Stimulated activated memory B cell treated with anti-CD40 and anti-IgM and Interleukin-4, amounts not matched to agents 10 μg/mL and 1 μg/mL and 100 μg/mL, for 72 hours (primary cell): ENCODE data around the gene LRRC38.
"Not testable (repeated sequence)": the region's sequence is repeated elsewhere in the genome, so short reads cannot be mapped to it uniquely, and the experiment has no call there.

ENCODE experiments used
- ATAC-seq: fragments of 150-1000 bp; cut with Tn5 transposase; 2 replicates; pipeline ENCODE4 v1.10.0; 2021
- H3K27ac Mint-ChIP-seq: one replicate; pipeline ENCODE4 v1.8.0; 2022; ENCODE audit warnings: mild to moderate bottlenecking, mixed read lengths
- H3K27me3 Mint-ChIP-seq: one replicate; pipeline ENCODE4 v1.8.0; 2022; ENCODE audit warnings: mixed read lengths
- H3K36me3 Mint-ChIP-seq: one replicate; pipeline ENCODE4 v1.8.0; 2022; ENCODE audit warnings: mixed read lengths
- H3K4me1 Mint-ChIP-seq: one replicate; pipeline ENCODE4 v1.8.0; 2022; ENCODE audit warnings: mixed read lengths
- H3K4me3 Mint-ChIP-seq: one replicate; pipeline ENCODE4 v1.8.0; 2022; ENCODE audit warnings: mild to moderate bottlenecking, moderate library complexity, mixed read lengths
- H3K9me3 Mint-ChIP-seq: one replicate; pipeline ENCODE4 v1.8.0; 2022; ENCODE audit warnings: mixed read lengths

Gene LRRC38, protein sequence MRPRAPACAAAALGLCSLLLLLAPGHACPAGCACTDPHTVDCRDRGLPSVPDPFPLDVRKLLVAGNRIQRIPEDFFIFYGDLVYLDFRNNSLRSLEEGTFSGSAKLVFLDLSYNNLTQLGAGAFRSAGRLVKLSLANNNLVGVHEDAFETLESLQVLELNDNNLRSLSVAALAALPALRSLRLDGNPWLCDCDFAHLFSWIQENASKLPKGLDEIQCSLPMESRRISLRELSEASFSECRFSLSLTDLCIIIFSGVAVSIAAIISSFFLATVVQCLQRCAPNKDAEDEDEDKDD

DNA sequence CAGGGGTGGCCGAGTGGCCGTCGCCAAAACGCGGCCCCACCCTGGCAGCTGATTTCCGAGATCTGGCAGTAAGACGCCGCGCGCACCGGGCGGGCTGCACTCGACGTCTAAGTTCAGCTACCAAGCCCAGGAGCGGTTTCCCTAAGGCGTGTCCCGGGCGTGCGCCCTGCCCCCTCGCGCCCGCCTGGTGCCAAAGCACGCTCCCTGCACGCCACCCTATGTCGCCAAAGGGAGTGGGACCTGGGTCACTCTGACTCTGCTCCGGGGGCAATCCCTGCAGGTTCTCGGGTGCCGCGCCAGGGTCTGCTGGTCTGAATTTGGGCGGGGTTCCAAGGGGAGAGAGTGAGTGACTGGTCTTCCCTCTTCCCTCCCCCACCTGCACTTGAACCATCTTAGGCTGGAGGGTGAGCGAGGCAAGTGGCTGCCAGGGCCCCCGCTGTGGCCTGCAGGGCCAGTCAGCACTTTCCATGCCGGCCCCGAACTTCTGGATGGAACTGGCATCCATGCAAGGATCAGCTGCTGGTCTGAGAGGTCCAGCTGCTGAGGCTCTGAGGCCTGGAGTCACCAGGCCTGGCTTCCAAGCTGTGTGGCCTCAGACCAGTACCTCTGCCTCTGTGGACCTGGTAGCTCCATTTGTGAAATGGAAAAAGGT lies at the start of gene LRRC38:
TSS of gene LRRC38 (minus strand) at position 109 of the 652 bp plus-strand sequence. CDS start 410 bp downstream, outside the sequence.
- Mint-ChIP-seq H3K27ac (no peak within 1 kb of the TSS), H3K4me3 (no peak within 1 kb of the TSS), H3K27me3 (peaks cover 92% of the 10 kb centered on the region), H3K36me3 (no peaks in the 10 kb centered on the region), H3K4me1 (no peaks in the 10 kb centered on the region), H3K9me3 (peaks cover under 1% of the 10 kb centered on the region)
- no peak for ATAC-seq

DNA sequence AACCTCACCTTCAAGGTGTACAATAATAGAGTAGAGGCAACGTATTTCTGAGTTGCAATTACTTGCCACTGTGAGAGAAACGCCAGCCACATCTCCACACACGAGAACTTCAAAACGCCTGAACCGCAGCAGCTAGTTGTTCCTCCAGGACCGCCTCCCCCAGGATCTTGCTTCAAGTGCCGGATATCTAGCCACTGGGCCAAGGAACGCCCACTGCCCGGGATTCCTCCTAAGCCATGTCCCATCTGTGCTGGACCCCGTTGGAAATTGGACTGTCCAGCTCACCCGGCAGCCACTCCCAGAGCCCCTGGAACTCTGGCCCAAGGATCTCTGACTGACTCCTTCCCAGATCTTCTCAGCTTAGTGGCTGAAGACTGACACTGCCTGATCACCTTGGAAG lies 49.2 kb upstream of the LRRC38 start:
- not testable (repeated sequence) for H3K4me1 Mint-ChIP-seq, H3K27ac Mint-ChIP-seq, ATAC-seq, H3K9me3 Mint-ChIP-seq, H3K36me3 Mint-ChIP-seq, H3K4me3 Mint-ChIP-seq
- H3K27me3 Mint-ChIP-seq: peaks cover 16% of the 10 kb centered on the region

DNA sequence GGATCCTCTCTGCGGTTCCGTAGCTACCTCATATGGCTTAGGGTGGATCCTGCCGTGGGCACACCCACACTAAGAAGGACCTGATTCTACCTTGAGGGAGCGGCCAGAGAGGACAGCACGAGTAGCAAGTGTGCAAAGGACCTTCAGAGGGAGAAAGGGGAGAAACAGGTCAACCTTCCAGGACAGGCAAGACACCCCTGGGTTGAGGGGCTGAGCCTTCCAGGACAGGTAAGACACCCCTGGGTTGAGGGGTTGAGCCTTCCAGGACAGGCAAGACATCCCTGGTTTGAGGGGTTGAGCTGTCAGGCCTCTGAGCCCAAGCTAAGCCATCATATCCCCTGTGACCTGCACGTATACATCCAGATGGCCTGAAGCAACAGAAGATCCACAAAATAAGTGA lies 46.7 kb upstream of the LRRC38 start:
- Mint-ChIP-seq H3K27ac (no peak overlapping the region), H3K4me1 (no peaks in the 10 kb centered on the region), H3K27me3 (peaks cover 22% of the 10 kb centered on the region), H3K36me3 (no peaks in the 10 kb centered on the region), H3K4me3 (no peak overlapping the region), H3K9me3 (no peaks in the 10 kb centered on the region)
- ATAC-seq: no peak

DNA sequence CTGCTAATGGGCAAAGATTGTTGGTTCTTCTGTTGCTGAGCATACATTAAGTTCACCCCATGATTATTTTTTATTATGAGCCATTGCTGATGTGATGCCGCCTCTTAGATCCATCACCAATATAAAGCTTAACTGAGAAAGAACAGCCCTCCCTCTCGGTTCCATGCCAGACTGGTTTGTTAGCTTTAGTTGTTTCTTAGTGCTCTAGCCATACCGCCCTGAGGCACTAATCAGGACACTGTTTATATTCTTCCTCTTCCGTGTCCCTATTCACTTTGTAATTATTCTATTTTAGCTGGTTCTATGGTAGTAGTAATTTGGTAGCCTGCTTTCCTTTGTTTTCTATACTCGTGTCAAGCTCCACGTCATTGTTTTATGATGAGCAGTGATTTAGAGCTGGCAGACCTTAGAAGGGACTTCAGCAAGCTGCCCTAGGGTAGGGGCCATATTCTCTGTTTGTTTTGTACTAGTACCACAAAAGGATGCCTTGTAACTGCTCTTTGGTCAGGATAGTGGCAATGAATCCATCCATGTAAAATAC lies 42.5 kb upstream of the LRRC38 start:
- no peak overlapping the region for H3K4me3 Mint-ChIP-seq
- no peaks in the 10 kb centered on the region for H3K9me3 Mint-ChIP-seq
- H3K27ac Mint-ChIP-seq: no peak overlapping the region
- no peak for ATAC-seq
- H3K36me3 Mint-ChIP-seq: no peaks in the 10 kb centered on the region
- H3K27me3 Mint-ChIP-seq: peaks cover 10% of the 10 kb centered on the region
- no peaks in the 10 kb centered on the region for H3K4me1 Mint-ChIP-seq

DNA sequence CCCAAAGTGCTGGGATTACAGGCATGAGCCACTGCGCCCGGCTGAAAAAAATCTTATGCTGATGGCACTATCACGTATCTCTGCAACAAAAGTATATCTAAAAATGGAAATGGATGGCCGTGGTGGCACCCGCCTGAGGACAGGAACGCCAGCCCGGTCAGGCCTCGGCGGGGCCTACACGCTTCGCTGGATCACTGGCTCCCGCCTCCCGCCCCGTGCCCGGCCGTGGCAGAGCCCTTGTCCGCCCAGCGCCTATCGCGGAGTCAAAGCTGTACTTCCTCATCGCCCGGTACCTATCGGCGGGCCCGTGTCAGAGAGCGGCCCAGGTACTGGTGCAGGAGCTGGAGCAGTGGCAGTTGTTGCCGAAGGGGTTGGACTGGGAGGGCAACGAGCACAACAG lies 41.0 kb upstream of the LRRC38 start:
- ATAC-seq: no peak
- no peak overlapping the region for H3K4me3 Mint-ChIP-seq
- no peaks in the 10 kb centered on the region for H3K9me3 Mint-ChIP-seq
- no peaks in the 10 kb centered on the region for H3K36me3 Mint-ChIP-seq
- no peaks in the 10 kb centered on the region for H3K4me1 Mint-ChIP-seq
- H3K27ac Mint-ChIP-seq: no peak overlapping the region
- H3K27me3 Mint-ChIP-seq: peaks cover 6% of the 10 kb centered on the region

DNA sequence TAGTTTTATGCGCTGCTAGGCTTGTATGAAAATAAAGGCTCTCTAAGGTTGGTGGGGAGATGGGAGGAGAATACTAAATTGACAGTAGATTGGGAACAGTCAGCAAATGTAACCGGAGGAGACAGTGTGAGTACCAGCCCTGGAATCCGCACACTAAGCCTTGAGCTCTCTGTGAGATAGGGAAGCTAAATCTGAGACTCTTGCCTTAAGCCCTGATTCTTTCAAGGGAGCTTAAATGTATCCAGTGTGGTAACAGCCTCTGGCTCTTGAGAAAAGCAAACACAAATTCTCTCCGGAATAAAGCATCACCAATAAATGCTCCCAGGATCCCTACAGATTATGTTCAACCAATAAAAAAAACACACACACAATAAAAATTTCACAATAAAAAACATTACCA lies 36.9 kb upstream of the LRRC38 start:
- no peaks in the 10 kb centered on the region for H3K4me1 Mint-ChIP-seq
- peaks cover 19% of the 10 kb centered on the region for H3K27me3 Mint-ChIP-seq
- no peaks in the 10 kb centered on the region for H3K36me3 Mint-ChIP-seq
- no peak for ATAC-seq
- H3K9me3 Mint-ChIP-seq: no peaks in the 10 kb centered on the region
- no peak overlapping the region for H3K4me3 Mint-ChIP-seq
- no peak overlapping the region for H3K27ac Mint-ChIP-seq

DNA sequence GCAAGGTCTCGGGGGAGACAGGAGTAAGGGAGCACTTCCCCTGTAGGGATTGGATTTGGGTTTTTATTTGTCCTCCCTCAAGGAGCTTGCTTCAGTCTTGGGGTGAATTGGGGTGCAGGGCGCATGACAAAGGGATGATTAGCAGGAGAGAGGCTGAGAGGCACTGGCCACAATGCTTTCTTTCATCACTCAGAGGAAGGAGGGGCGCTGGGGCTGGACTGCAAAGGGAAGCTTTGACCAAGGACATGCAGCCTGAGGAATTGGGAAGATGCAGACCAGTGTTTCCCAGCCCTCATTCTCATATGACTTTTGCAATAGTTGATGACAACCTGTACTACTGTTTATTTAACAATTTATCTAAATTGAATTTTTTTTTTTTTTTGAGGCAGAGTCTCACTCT lies 35.7 kb upstream of the LRRC38 start:
- H3K4me3 Mint-ChIP-seq: no peak overlapping the region
- no peak for ATAC-seq

DNA sequence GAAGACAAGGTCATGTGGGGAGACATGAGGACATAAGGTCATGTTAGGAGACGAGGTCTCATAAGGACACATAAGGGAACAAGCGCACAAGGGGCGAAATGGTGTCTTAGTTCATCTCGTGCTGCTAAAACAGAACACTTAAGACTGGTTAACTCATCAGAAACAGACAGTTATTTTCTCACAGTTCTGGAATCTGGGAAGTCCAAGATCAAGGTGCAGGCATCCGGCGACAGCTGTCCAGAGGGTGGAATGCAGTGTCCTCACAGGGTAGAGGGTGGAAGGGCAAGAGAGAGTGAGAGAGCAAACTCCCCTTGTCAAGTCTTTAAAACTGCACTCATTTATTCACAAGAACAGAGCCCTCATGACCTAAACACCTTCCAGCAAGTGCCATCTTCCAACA lies 35.2 kb upstream of the LRRC38 start:
- H3K27ac Mint-ChIP-seq: no peak overlapping the region
- no peaks in the 10 kb centered on the region for H3K4me1 Mint-ChIP-seq
- ATAC-seq: no peak
- no peak overlapping the region for H3K4me3 Mint-ChIP-seq
- peaks cover 20% of the 10 kb centered on the region for H3K27me3 Mint-ChIP-seq
- no peaks in the 10 kb centered on the region for H3K9me3 Mint-ChIP-seq
- H3K36me3 Mint-ChIP-seq: no peaks in the 10 kb centered on the region

More for the DNA sequence above, 35.7 kb upstream of the LRRC38 start:
- Mint-ChIP-seq H3K36me3 (no peaks in the 10 kb centered on the region), H3K27ac (no peak overlapping the region), H3K9me3 (no peaks in the 10 kb centered on the region), H3K4me1 (no peaks in the 10 kb centered on the region), H3K27me3 (peaks cover 20% of the 10 kb centered on the region)

DNA sequence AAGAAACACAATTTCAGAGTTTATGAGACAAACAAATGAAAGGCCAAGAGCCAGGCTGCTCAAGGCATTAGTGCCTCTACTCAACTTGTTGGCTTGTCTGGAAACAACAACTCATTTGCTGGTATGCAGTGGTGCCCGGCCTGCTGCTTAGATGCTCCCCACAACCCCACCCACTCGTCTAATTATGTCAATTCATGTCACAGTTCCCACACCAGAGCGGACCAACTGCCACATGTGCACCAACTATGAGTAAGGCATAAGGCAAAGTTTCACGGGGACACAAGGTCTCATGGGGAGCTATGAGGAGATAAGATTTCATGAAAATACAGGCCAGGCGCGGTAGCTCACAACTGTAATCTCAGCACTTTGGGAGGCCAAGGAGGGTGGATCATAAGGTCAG lies 34.5 kb upstream of the LRRC38 start:
- Mint-ChIP-seq H3K36me3 (no peaks in the 10 kb centered on the region), H3K9me3 (no peaks in the 10 kb centered on the region), H3K27me3 (peaks cover 20% of the 10 kb centered on the region), H3K4me3 (no peak overlapping the region), H3K4me1 (no peaks in the 10 kb centered on the region), H3K27ac (no peak overlapping the region)
- ATAC-seq: no peak

DNA sequence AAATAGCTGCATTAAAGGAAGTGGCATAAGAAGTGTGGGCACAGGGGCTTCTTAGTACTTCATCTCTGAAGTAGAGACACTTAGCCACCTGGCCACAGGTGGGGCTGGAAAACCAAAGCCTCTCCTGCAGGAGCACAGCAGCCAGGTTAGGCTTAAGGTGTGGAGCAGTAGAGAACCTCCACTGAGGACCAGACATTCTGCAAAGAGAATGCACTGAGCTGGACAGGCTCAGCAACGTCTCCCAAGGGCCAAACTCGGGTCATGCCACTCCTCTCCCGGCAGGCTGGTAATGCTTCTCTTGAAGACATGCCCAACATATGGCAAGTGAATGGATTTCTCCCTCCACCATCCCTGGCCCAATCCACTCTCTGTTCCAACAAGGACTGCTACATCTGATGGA lies 33.0 kb upstream of the LRRC38 start:
- Mint-ChIP-seq H3K4me1 (no peaks in the 10 kb centered on the region), H3K27me3 (peaks cover 20% of the 10 kb centered on the region), H3K27ac (no peak overlapping the region), H3K4me3 (no peak overlapping the region), H3K36me3 (no peaks in the 10 kb centered on the region), H3K9me3 (no peaks in the 10 kb centered on the region)
- no peak for ATAC-seq

DNA sequence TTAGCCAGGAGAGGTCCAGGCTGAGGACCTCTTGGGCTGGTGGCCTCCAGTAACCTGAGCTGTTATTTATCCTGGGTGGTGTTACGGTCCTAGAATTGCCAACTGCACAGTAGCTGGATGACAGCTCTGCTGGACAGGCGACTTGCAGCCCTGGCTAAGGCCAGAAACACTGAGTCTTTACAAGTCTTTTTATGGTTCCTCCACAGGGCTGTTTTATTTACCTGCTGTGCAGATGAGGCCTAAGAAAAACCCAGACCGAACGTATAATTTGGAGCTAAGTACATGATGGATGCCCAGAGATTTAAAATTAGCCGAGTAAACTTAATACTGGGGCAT lies 30.4 kb upstream of the LRRC38 start:
- H3K4me3 Mint-ChIP-seq: no peak overlapping the region
- ATAC-seq: no peak
- H3K27me3 Mint-ChIP-seq: peaks cover 20% of the 10 kb centered on the region
- no peaks in the 10 kb centered on the region for H3K36me3 Mint-ChIP-seq
- no peak overlapping the region for H3K27ac Mint-ChIP-seq
- no peaks in the 10 kb centered on the region for H3K4me1 Mint-ChIP-seq
- H3K9me3 Mint-ChIP-seq: no peaks in the 10 kb centered on the region

DNA sequence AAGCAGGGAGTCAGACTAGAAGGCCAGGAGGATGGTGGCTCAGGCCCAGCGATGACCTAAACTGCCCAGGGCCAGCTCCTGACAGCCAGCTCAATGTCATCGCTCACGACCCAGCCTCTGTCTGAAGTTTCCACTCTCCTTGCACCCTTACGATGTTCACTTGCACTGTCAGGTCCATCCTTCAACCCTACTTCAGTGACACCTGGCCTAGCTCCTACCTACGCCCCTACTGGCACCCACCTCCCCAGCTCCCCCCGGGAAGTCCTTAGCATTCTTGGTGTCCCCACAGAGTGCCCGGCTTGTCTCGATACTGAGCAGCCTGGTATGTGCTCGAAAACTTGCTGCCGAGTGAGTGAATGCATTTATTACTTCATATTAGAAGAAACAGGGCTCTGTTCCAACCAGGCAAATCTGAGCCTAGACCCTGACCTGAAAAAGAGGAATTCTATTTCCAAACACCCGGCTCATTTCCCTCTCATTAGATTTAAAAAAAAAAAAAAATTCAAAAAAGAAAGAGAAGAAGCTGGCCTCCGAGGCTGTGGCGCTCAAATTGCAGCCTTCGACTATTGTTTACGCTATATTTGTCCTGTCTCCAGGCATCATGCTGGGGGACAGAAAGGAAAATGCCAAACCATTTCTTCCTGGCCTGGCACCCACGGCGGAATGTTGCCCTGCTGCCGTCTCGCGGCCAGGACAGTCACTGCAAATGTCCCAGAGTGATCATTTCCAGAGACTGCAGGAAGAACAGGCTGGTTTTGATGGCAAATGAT lies 29.8 kb upstream of the LRRC38 start:
- H3K4me3 Mint-ChIP-seq: no peak overlapping the region
- no peak overlapping the region for H3K27ac Mint-ChIP-seq
- H3K4me1 Mint-ChIP-seq: no peaks in the 10 kb centered on the region

DNA sequence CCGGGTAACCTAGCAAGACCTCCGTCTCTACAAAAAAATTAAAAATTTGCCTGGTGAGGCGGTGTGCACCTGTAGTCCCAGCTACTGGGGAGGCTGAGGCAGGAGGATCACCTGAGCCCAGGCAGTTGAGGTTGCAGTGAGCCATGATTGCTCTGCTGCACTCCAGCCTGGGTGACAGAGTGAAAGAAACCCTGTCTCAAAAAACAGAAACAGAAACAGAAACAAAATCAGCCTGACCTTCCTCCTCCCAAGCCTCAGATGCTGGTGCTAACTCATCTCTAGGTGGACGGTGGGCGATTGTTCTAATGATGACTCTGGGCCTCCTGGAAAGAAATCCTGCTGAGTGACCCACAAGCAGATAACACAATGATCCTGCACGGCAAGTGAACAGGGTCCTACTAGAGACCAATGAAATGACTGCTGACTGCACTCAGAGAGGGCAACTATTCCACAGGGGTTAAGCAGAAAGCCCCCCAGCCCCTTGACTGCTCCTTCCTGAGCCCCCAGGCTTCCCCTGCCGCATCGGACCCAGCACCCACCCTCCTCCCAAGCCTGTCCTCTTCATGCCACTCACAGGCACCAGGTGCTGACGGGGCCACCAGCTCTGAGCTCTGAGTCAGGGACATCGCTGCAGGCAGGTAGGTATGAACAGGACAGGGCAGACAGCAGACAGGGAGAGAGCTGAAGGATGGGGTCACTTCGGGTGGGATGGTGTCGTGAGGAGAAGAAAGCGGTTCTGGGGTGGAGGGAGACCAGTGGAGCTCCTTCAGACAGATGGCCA lies 27.8 kb upstream of the LRRC38 start:
- Mint-ChIP-seq H3K4me3 (no peak overlapping the region), H3K27me3 (peaks cover 10% of the 10 kb centered on the region), H3K27ac (no peak overlapping the region), H3K36me3 (no peaks in the 10 kb centered on the region), H3K4me1 (no peaks in the 10 kb centered on the region), H3K9me3 (no peaks in the 10 kb centered on the region)
- no peak for ATAC-seq

More for the DNA sequence above, 29.8 kb upstream of the LRRC38 start:
- Mint-ChIP-seq H3K36me3 (no peaks in the 10 kb centered on the region), H3K9me3 (no peaks in the 10 kb centered on the region), H3K27me3 (peaks cover 20% of the 10 kb centered on the region)
- ATAC-seq: no peak

DNA sequence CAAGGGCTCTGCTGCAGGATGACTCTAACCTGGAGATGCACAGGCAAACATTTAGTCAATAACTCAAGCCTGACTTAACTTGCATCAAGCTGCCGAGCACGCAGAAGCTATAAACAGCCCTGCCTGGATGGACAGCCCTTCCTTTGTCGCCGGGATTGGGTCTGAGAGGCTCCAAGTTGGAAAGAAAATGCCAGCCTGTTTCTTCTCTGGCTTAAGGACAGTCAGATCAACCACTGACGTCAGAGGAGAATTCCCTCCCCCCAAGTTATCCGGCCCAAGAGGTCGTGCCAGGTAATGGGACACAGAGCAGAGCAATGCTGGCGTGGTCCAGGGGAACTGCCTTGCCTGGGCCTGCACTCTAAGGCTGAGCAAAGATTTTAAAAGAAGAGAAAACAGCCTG lies 27.1 kb upstream of the LRRC38 start:
- H3K4me3 Mint-ChIP-seq: no peak overlapping the region

DNA sequence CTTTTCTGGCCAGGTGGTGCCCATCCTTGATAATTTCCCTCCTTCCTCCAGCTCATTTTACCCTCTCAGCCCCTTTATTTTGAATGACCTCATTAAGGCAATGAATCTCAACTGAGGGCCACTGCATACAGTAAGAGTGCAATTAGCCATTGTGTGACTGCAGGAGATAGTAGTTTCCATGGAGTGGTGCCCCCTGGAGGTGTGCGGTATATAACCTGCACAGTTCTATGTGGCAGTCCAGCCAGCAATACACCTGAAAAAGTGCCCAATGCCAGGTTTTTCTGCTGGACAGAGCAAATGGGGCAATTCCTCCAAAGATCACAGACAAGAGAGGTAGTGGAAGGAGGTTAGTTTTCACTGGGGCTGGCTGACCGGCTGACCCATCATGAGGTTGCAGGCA lies 25.9 kb upstream of the LRRC38 start:
- no peak overlapping the region for H3K27ac Mint-ChIP-seq
- H3K4me3 Mint-ChIP-seq: no peak overlapping the region
- H3K27me3 Mint-ChIP-seq: no peaks in the 10 kb centered on the region
- no peaks in the 10 kb centered on the region for H3K36me3 Mint-ChIP-seq
- H3K9me3 Mint-ChIP-seq: no peaks in the 10 kb centered on the region
- no peak for ATAC-seq
- no peaks in the 10 kb centered on the region for H3K4me1 Mint-ChIP-seq

More for the DNA sequence above, 27.1 kb upstream of the LRRC38 start:
- Mint-ChIP-seq H3K27ac (no peak overlapping the region), H3K9me3 (no peaks in the 10 kb centered on the region), H3K4me1 (no peaks in the 10 kb centered on the region), H3K27me3 (peaks cover 3% of the 10 kb centered on the region), H3K36me3 (no peaks in the 10 kb centered on the region)
- no peak for ATAC-seq
